GM12872 (cell line): ENCODE data around the gene PLEKHA7.

Experiments used
- CTCF ChIP-seq: IDR thresholded peaks from 3 replicates; pipeline ENCODE4 v1.5.1; 2011; ENCODE audit warnings: low read depth, mild to moderate bottlenecking, low read length, moderate library complexity; ENCODE audit not compliant: insufficient read depth

The PLEKHA7 gene

GRCh38 chr11:16778286-16778685 lies 235.9 kb downstream of the PLEKHA7 start:
- TF ChIP-seq CTCF, result no peak

- TF ChIP-seq CTCF, result no peak
Observed at GRCh38 chr11:16777613-16777975, 236.6 kb downstream of the PLEKHA7 start.

GRCh38 chr11:16776711-16777612 lies 237.3 kb downstream of the PLEKHA7 start:
- no peak for TF ChIP-seq CTCF

GRCh38 chr11:16775614-16776283 lies 238.5 kb downstream of the PLEKHA7 start:
- TF ChIP-seq CTCF, result no peak

GRCh38 chr11:16774936-16775613 lies 239.1 kb downstream of the PLEKHA7 start:
- no peak for TF ChIP-seq CTCF

- TF ChIP-seq CTCF, result no peak
Observed at GRCh38 chr11:16773981-16774935, 240.0 kb downstream of the PLEKHA7 start.
